BE2C (cell line): ENCODE data around the gene GATD1. TPM values are rescaled to one million over a fixed set of nuclear protein-coding genes. Genes with fewer than 3 reads are reported as not detected.

Experiments used
- DNase-seq: peaks from one replicate; pipeline ENCODE4 v3.0.0-alpha.2; 2020
- H3K27me3 ChIP-seq: fragments of 250-450 bp; sonication (Bioruptor Pico); 2 replicates; pipeline ENCODE4 v1.5.1; 2020; ENCODE audit warnings: mild to moderate bottlenecking
- H3K36me3 ChIP-seq: fragments of 250-450 bp; sonication (Bioruptor Pico); 2 replicates; pipeline ENCODE4 v1.5.1; 2020; ENCODE audit warnings: mild to moderate bottlenecking
- H3K4me1 ChIP-seq: fragments of 250-450 bp; sonication (Bioruptor Pico); 2 replicates; pipeline ENCODE4 v1.5.1; 2020
- H3K4me3 ChIP-seq: 2 replicates; pipeline ENCODE4 v1.5.1; 2011; ENCODE audit warnings: low read depth, low read length
- H3K9me3 ChIP-seq: fragments of 250-450 bp; sonication (Bioruptor Pico); 2 replicates; pipeline ENCODE4 v1.5.1; 2020
- CTCF ChIP-seq: IDR thresholded peaks from 2 replicates; pipeline ENCODE4 v1.5.1; 2012; ENCODE audit warnings: mild to moderate bottlenecking, low read depth, low read length
- polyA plus RNA-seq: library from polyadenylated mRNA; unstranded; fragments of >200 nt; gene quantifications from one replicate; pipeline ENCODE4 v1.2.1, GENCODE V29; 2012; ENCODE audit warnings: low read depth, missing spikeins; ENCODE audit not compliant: insufficient read length, insufficient read depth

Gene GATD1, protein sequence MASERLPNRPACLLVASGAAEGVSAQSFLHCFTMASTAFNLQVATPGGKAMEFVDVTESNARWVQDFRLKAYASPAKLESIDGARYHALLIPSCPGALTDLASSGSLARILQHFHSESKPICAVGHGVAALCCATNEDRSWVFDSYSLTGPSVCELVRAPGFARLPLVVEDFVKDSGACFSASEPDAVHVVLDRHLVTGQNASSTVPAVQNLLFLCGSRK
- polyA plus RNA-seq, result 71.4 TPM

DNA sequence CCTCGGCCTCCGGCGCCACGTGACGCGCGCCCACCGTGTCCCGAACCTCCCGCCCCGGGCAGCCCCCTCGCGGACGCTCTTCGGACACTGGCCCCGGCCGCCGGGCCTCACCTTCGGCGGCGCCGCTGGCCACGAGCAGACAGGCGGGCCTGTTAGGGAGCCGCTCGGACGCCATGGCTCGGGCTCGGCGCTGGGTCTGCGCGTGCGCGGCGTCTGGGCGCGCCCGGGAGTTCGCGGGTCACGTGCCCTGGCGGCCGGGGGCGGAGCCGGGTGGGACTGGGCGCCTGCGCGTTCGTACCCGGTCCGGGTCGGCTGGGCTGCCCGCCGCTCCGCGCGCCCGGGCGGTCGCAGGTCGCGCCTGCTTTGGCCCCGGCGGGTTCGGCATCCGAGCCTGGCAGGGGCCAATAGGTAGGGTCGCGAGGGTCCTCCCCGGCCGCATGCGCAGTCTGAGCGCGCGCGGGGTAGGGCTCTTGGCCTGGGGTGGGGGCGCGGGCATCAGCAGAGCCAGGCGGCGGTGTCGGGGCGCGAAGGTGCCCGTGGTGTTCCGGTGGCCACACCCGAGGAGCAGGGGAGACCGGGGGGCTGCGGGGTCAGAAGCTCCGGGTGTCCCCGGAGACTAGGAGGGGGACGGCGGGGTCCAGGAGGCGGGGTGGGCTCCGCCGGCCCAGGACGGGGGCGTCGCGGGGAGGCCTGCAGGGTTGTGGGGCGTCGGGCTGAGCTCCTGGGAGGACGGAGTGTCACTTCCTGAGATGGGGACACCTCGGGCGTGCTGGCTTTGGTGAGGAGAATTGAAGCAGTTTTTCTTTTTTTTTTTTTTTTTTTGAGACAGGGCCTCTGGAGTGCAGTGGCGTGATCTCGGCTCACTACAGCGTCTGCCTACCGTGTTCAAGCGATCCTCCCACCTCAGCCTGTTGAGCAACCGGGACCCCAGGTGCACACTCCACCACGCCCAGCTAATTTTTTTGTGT lies at the start of gene GATD1:
TSS of gene GATD1 (minus strand) at position 200 of the 968 bp plus-strand sequence. CDS start at position 175, 25 bp downstream.
- Histone ChIP-seq H3K4me3 (peak within 1 kb of the TSS; percentile 67), H3K27me3 (no peaks in the 10 kb centered on the region), H3K9me3 (no peaks in the 10 kb centered on the region), H3K4me1 (no peaks in the 10 kb centered on the region), H3K36me3 (peaks cover 3% of the 10 kb centered on the region)
- TF ChIP-seq CTCF, result no peak
- DNase-seq, result peak; percentile 91

DNA sequence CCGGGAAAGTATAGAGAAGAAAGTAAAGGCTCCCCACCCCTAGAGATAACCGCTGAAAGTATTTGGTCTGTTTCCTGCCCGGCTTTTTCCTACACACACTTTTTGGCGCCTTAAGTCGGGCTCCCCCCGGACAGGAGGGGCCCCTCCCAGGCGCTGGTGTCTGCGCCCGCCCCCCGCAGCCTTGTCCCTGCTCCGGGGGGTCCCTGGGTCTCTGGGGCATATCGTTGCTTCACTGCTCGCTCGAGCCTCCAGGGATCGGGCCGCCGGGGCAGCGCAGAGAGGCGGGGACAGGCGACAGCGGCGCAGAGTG lies 49.5 kb upstream of the GATD1 start:
- Histone ChIP-seq H3K36me3 (no peaks in the 10 kb centered on the region), H3K4me1 (peaks cover 15% of the 10 kb centered on the region), H3K9me3 (no peaks in the 10 kb centered on the region), H3K4me3 (no peak overlapping the region), H3K27me3 (peaks cover 35% of the 10 kb centered on the region)
- no peak for DNase-seq
- TF ChIP-seq CTCF, result no peak

DNA sequence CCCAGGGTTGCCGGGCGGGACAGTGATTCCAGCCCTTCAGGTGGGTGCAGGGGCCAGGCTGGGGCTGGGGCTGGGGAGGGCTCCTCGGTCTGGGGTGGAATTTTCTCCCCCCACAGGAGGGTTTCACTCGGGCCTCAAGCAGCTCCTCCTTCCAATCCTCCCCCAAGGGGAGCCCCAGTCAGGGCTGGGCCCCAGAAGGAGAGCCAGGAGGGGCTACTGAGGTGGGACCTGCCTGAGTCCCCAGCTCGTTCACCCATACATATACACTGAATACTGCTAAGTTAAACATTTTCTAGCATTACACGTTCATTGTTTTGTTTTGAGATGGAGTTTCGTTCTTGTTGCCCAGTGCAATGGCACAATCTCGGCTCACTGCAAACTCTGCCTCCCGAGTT lies 48.9 kb upstream of the GATD1 start:
- no peak for DNase-seq
- Histone ChIP-seq H3K4me1 (peaks cover 10% of the 10 kb centered on the region), H3K36me3 (no peaks in the 10 kb centered on the region), H3K27me3 (peaks cover 34% of the 10 kb centered on the region), H3K9me3 (no peaks in the 10 kb centered on the region), H3K4me3 (no peak overlapping the region)
- no peak for TF ChIP-seq CTCF

DNA sequence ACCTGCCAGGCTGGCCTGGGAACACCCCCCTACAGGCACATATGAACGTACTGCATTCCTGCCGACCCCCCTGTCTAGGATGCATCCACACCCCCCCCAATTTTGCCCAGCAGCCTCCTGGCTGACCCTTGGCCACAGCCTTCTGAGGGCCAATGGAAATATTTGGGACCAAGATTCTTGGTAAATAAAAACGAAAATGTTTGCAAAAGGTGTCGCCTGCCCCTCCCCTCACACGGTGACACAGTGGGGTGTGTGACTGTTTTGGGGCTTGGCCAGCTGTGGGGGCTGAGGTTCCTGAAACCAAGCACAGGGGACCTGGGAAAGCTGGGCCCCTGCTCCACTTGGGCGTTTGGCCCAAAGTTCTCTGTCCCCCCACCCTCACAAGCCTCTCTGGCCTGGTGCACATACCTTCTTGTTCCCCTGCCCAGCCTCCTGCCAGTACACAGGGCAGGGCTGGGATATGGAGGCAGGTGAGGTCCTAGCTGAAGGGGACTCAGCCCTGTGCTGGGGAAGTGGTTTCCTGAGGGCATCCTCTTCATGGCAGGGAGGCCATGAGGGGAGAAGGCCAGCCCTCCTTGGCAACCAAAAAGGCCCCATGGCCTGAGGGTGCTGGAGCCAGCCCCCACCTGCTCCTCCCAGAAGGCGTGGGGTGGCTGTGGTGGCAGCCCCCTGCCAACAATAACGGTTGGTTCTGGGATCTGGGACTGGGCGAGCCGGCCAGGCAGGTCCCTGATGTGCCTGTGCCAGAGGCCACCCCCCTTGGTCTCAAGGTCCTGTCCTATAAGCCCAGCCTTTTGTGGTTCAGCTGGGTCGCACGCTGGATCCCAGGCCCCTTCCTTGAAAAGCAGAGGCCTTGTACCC lies 48.3 kb upstream of the GATD1 start:
- Histone ChIP-seq H3K36me3 (no peaks in the 10 kb centered on the region), H3K4me1 (peaks cover 4% of the 10 kb centered on the region), H3K4me3 (no peak overlapping the region), H3K27me3 (peaks cover 28% of the 10 kb centered on the region), H3K9me3 (no peaks in the 10 kb centered on the region)
- DNase-seq, result no peak
- no peak for TF ChIP-seq CTCF

- DNase-seq, result no peak
Measured at GRCh38 chr11:824942-825341, 47.7 kb upstream of the GATD1 start.

More at GRCh38 chr11:824942-825341, 47.7 kb upstream of the GATD1 start:
- no peak overlapping the region for H3K4me3 ChIP-seq
- H3K4me1 ChIP-seq, result peaks cover 3% of the 10 kb centered on the region; the same call in 1 of the 2 replicates
- peaks cover 26% of the 10 kb centered on the region for H3K27me3 ChIP-seq
- no peaks in the 10 kb centered on the region for H3K9me3 ChIP-seq
- no peaks in the 10 kb centered on the region for H3K36me3 ChIP-seq
- TF ChIP-seq CTCF, result no peak
